ENCODE measurements around the gene MAP1LC3A. TPM values are rescaled to one million over a fixed set of nuclear protein-coding genes. Genes with fewer than 3 reads are reported as not detected.

The MAP1LC3A gene
- total RNA-seq, 6 experiments from 2014 or later = 14.4 to 39.6 (median 26.3) TPM

DNA sequence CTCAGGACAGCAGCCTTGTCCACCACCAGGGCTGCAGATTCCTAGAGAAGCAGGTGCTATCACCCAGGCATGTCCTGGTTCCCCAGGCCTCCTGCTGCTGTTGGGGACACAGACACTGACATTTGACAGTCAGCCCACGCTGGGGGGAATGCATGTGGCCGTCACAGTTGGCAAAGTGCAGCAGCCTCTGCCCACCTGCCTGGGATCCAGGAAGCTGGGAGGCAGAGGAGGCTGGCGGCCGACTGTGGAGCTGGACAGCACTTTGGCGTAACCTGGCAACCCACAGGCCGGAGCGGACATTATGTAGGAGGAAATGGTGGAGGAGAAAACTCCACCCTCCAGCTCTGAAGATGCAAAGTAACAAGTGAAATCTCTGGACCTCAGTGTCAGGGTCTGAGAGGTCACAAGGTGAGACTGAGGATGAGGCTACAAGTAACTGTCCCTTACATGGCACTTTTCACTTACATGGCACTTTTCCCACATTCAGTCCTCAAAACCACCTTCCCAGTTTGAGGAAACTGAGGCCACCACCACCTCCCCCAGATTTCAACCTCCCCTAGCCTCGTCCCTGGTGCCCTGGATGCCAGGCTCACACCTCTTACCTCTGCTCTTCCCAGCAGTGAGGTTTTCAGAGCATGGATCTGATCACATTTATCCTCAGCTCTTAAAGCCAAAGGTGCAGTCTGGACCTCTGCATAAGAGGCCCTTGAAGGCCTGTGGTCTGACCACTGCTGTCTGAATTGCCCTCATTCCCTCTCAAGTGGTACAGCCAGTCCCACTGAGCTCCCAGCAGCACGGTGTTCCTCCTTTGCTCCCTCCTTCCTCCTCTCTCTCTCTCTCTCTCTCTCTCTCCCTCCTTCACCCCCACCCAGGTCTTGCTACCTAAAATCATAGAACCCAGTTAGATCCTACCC, 8.7 kb downstream of the MAP1LC3A start:
- Histone ChIP-seq H3K27ac (no peak overlapping the region), H3K36me3 (no peaks in the 10 kb centered on the region), H3K4me3 (no peak overlapping the region), H3K27me3 (no peaks in the 10 kb centered on the region), H3K4me1 (peaks cover 0 to 12% (median 0%) of the 10 kb centered on the region in 4 donors), H3K9me3 (no peaks in the 10 kb centered on the region)
- DNase-seq (no peak), ATAC-seq (no peak)
- WGBS (ENCODE audit: insufficient coverage, low coverage, low lambda C conversion rate, missing lambda C conversion rate) = 89% methylated on average over 2 of the region's 9 CpGs
- intact Hi-C loops (cut with DNase I) = no loop called here
- TF ChIP-seq CTCF (IDR thresholded peaks at IDR 0.05) = no peak
- no peak for TF ChIP-seq POLR2A (IDR thresholded peaks at IDR 0.05)

GRCh38 chr20:34567892-34568865, 9.7 kb downstream of the MAP1LC3A start:
- H3K27me3 ChIP-seq = no peaks in the 10 kb centered on the region
- H3K9me3 ChIP-seq = no peaks in the 10 kb centered on the region
- intact Hi-C loops (cut with DNase I) = no loop called here
- no peaks in the 10 kb centered on the region for H3K36me3 ChIP-seq
- H3K27ac ChIP-seq = no peak overlapping the region
- ATAC-seq (no peak), DNase-seq (no peak)
- peaks cover 0 to 12% (median 0%) of the 10 kb centered on the region in 4 donors for H3K4me1 ChIP-seq
- no peak for TF ChIP-seq POLR2A (IDR thresholded peaks at IDR 0.05)
- TF ChIP-seq CTCF (IDR thresholded peaks at IDR 0.05) = no peak
- H3K4me3 ChIP-seq = no peak overlapping the region
- WGBS (ENCODE audit: insufficient coverage, low coverage, low lambda C conversion rate, missing lambda C conversion rate) = 88% methylated on average over 7 of the region's 15 CpGs

DNA sequence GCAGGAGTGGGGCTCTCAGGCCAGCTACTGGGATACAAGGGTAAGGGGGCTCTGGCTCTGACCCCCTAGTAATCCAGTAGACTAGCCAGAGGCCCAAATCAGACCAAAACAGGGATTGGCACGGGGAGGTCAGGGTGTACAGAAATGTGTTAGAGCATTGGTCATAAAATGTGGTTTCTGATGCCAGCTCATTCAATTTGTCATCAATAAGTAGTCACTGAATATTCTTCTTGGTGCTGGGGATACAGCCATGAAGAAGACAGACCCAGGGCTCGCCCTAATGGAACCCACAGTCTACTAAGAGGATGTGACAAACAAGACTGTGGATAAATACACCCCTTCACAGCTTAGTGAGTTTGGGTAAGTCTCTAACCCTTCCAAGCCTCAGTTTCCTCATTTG, 11.1 kb downstream of the MAP1LC3A start:
- Histone ChIP-seq H3K36me3 (no peaks in the 10 kb centered on the region), H3K4me1 (peaks cover 0 to 8% (median 0%) of the 10 kb centered on the region in 4 donors), H3K4me3 (no peak overlapping the region), H3K27me3 (no peaks in the 10 kb centered on the region), H3K9me3 (no peaks in the 10 kb centered on the region), H3K27ac (no peak overlapping the region)
- 100% methylated on average over 1 of the region's 2 CpGs for WGBS (ENCODE audit: insufficient coverage, low coverage, low lambda C conversion rate, missing lambda C conversion rate)
- DNase-seq (no peak), ATAC-seq (no peak)
- TF ChIP-seq CTCF (IDR thresholded peaks at IDR 0.05) (no peak), POLR2A (IDR thresholded peaks at IDR 0.05) (no peak)
- intact Hi-C loops (cut with DNase I) = no loop called here

- TF ChIP-seq POLR2A (IDR thresholded peaks at IDR 0.05) (no peak), CTCF (IDR thresholded peaks at IDR 0.05) (no peak)
- ATAC-seq (peak in 2 of 4 donors; percentile 22 to 33), DNase-seq (peak in 1 of 3 donors; percentile 31)
- Histone ChIP-seq H3K27me3 (no peaks in the 10 kb centered on the region), H3K4me3 (no peak overlapping the region), H3K4me1 (no peaks in the 10 kb centered on the region), H3K27ac (no peak overlapping the region), H3K9me3 (no peaks in the 10 kb centered on the region), H3K36me3 (no peaks in the 10 kb centered on the region)
- intact Hi-C loops (cut with DNase I) = no loop called here
- WGBS (ENCODE audit: insufficient coverage, low coverage, low lambda C conversion rate, missing lambda C conversion rate) = 39% methylated on average over 2 of the region's 3 CpGs
These were observed 12.4 kb downstream of the MAP1LC3A start for GRCh38 chr20:34570859-34571306.
